Ovary (tissue), 9 donors: ENCODE results near the gene PBX4. TPM values are rescaled to one million over a fixed set of nuclear protein-coding genes. Genes with fewer than 3 reads are reported as not detected.

Source experiments
- DNase-seq, 5 donors: peaks; one replicate each; pipeline ENCODE4 v3.0.0-alpha.2; 2019 to 2020
- H3K27ac ChIP-seq, 2 donors: fragments of 200-600 bp; one replicate each; pipeline versions ENCODE4 v1.5.1 to v1.8.0; 2019 to 2022
- H3K27me3 ChIP-seq: fragments of 200-600 bp; one replicate; pipeline ENCODE4 v1.8.0; 2022
- H3K36me3 ChIP-seq: fragments of 200-600 bp; sonication (generic); one replicate; pipeline ENCODE4 v1.5.1; 2019
- H3K4me1 ChIP-seq: one replicate; pipeline ENCODE4 v1.8.1; 2013; ENCODE audit warnings: mild to moderate bottlenecking, moderate library complexity; ENCODE audit not compliant: insufficient read depth
- H3K4me3 ChIP-seq: fragments of 200-600 bp; sonication (generic); one replicate; pipeline ENCODE4 v1.5.1; 2017
- H3K9me3 ChIP-seq, 2 donors: fragments of 200-600 bp in 1 of 2; sonication (generic) in 1 of 2; one replicate each; pipeline versions ENCODE4 v1.5.1 to v1.8.1; 2013 to 2019; ENCODE audit warnings: mild to moderate bottlenecking in 1 of 2, moderate library complexity in 1 of 2
- EP300 ChIP-seq: sonication (generic); formaldehyde crosslinking; IDR thresholded peaks from one replicate; pipeline ENCODE4 v1.6.1; 2017; ENCODE audit warnings: antibody characterized with exemption
- POLR2A ChIP-seq: fragments of 450-650 bp; IDR thresholded peaks from one replicate; pipeline ENCODE4 v1.6.1; 2017; ENCODE audit warnings: antibody characterized with exemption, mild to moderate bottlenecking, moderate library complexity
- WGBS, 3 donors: extraction: QIAGEN DNeasy Blood & Tissue Kit in 1 of 3; methylation state at CpG; one replicate each; pipeline versions ENCODE4 v1.1.5 to v1.1.7; 2013 to 2017; 5-methylcytosine and 5-hydroxymethylcytosine counted together
- intact Hi-C, 4 donors: fragments of 100-400 bp; cut with DNase I; formaldehyde crosslinking; loops; one replicate each; pipeline versions ENCODE4 v1.11.0 to v1.15.1; 2022 to 2023
- polyA plus RNA-seq, 2 donors: library from polyadenylated mRNA; stranded (reverse); fragments of 200-250 nt in 1 of 2; fragments of 350-450 nt in 1 of 2; fragmentation: Illumina TruSeq in 1 of 2; extraction: RNeasy Lipid Tissue Mini Kit (QIAGEN cat#74804) in 1 of 2; gene quantifications; one replicate each; pipeline ENCODE4 v1.2.3, GENCODE V29; 2013 to 2014
- total RNA-seq, 7 donors: library from RNA; depleted of rRNA in 2 of 7; stranded (reverse); fragments of >200 nt in 2 of 7; fragmentation: NEBNext Ultra II Directional in 3 of 7; extraction: Animal tissue kit (Norgen Biotek cat#: 25700) in 3 of 7; gene quantifications; one replicate each; pipeline versions ENCODE4 v1.1.0 to v1.2.4, GENCODE V29; 2016 to 2023
- TF ChIP-seq, protein P1 (sequence below), 3 donors: fragments of 450-650 bp in 2 of 3; fragments of 200-600 bp in 1 of 3; IDR thresholded peaks; one replicate each; pipeline versions ENCODE4 v1.5.1 to v1.8.0; 2016 to 2022; ENCODE audit warnings: antibody characterized with exemption in 3 of 3, mild to moderate bottlenecking in 1 of 3
- donor health status: DM: no; HTN: no; CAD: no; lungs with moderate emphysema.
- donor health status: DM: no; HTN: no; CAD: no.
- donor health status: Bipolar disorder and iron deficiency.
- donor health status: DM: yes; HTN: yes; CAD: no.
- donor health status: DM: no; HTN: no; CAD: no.
- donor health status: DM: yes; HTN: yes; CAD: no.

The PBX4 gene
- total and polyA plus RNA-seq, 9 donors, result 0.73 to 4.4 (median 3.2) TPM

- Histone ChIP-seq H3K9me3 (no peaks in the 10 kb centered on the region), H3K27me3 (no peaks in the 10 kb centered on the region), H3K4me1 (peaks cover 7% of the 10 kb centered on the region), H3K4me3 (peak overlapping the region; percentile 9), H3K36me3 (no peaks in the 10 kb centered on the region), H3K27ac (no peak overlapping the region)
- TF ChIP-seq EP300, result no peak
- intact Hi-C loops, result no loop called here
- WGBS, 3 donors, result 12 to 17% (median 13%) methylated on average over 43 to 46 of the region's 46 CpGs
- peak; percentile 67 to 83 (median 80) for DNase-seq
Observed at GRCh38 chr19:19514215-19514657, 104.3 kb downstream of the PBX4 start.

- intact Hi-C loops, result no loop called here
Observed at GRCh38 chr19:19513682-19514081, 104.8 kb downstream of the PBX4 start.

More at GRCh38 chr19:19513682-19514081, 104.8 kb downstream of the PBX4 start:
- Histone ChIP-seq H3K36me3 (no peaks in the 10 kb centered on the region), H3K27me3 (no peaks in the 10 kb centered on the region), H3K4me3 (no peak overlapping the region), H3K4me1 (peaks cover 7% of the 10 kb centered on the region), H3K27ac (no peak overlapping the region), H3K9me3 (no peaks in the 10 kb centered on the region)
- peak in 1 of 5 donors; percentile 38 for DNase-seq
- 75 to 84% (median 83%) methylated on average over 17 of the region's 17 CpGs for WGBS, 3 donors
- TF ChIP-seq, protein P1, sequence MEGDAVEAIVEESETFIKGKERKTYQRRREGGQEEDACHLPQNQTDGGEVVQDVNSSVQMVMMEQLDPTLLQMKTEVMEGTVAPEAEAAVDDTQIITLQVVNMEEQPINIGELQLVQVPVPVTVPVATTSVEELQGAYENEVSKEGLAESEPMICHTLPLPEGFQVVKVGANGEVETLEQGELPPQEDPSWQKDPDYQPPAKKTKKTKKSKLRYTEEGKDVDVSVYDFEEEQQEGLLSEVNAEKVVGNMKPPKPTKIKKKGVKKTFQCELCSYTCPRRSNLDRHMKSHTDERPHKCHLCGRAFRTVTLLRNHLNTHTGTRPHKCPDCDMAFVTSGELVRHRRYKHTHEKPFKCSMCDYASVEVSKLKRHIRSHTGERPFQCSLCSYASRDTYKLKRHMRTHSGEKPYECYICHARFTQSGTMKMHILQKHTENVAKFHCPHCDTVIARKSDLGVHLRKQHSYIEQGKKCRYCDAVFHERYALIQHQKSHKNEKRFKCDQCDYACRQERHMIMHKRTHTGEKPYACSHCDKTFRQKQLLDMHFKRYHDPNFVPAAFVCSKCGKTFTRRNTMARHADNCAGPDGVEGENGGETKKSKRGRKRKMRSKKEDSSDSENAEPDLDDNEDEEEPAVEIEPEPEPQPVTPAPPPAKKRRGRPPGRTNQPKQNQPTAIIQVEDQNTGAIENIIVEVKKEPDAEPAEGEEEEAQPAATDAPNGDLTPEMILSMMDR (IDR thresholded peaks at IDR 0.05), result no peak
- TF ChIP-seq EP300 (no peak), POLR2A (no peak)

Other genes with a start within 250 kb of the PBX4 start
- gene GATAD2A, start 213.0 kb downstream of the PBX4 start, total RNA-seq, result 10 to 100 TPM; 10.7 to 83.0 (median 57.9) TPM
- 10 to 100 TPM; 13.7 to 18.9 TPM for gene GATAD2A, start 213.0 kb downstream of the PBX4 start, polyA plus RNA-seq
- 1 to 10 TPM in 3 of 7 donors, under 1 TPM in 4; 0.76 to 1.8 (median 0.95) TPM for gene TSSK6, start 103.1 kb downstream of the PBX4 start, total RNA-seq
- 1 to 10 TPM in 1 of 2 donors, not detected in 1; 2.5 TPM for gene TSSK6, start 103.1 kb downstream of the PBX4 start, polyA plus RNA-seq
- 100 to 1,000 TPM in 6 of 7 donors, 10 to 100 TPM in 1; 46.5 to 291 (median 212) TPM for gene NDUFA13, start 102.5 kb downstream of the PBX4 start, total RNA-seq
- gene NDUFA13, start 102.5 kb downstream of the PBX4 start, polyA plus RNA-seq, result 100 to 1,000 TPM in 1 of 2 donors, 10 to 100 TPM in 1; 33.5 to 202 TPM
- gene YJEFN3, start 89.8 kb downstream of the PBX4 start, total RNA-seq, result 1 to 10 TPM; 2.0 to 5.0 (median 3.5) TPM
- gene YJEFN3, start 89.8 kb downstream of the PBX4 start, polyA plus RNA-seq, result 1 to 10 TPM; 2.9 TPM
- 1 to 10 TPM in 4 of 7 donors, under 1 TPM in 3; 0.48 to 9.7 (median 1.1) TPM for gene CILP2, start 80.4 kb downstream of the PBX4 start, total RNA-seq
- gene CILP2, start 80.4 kb downstream of the PBX4 start, polyA plus RNA-seq, result 1 to 10 TPM in 1 of 2 donors, under 1 TPM in 1; 0.28 to 1.0 TPM
- 10 to 100 TPM in 1 of 7 donors, 1 to 10 TPM in 6; 4.5 to 17.0 (median 7.3) TPM for gene LPAR2, start 9.5 kb upstream of the PBX4 start, total RNA-seq
- gene LPAR2, start 9.5 kb upstream of the PBX4 start, polyA plus RNA-seq, result 1 to 10 TPM; 3.2 to 7.9 TPM
- gene GMIP, start 25.0 kb upstream of the PBX4 start, total RNA-seq, result 1 to 10 TPM; 3.9 to 6.9 (median 5.2) TPM
- 1 to 10 TPM; 3.3 to 3.8 TPM for gene GMIP, start 25.0 kb upstream of the PBX4 start, polyA plus RNA-seq
- gene ATP13A1, start 45.0 kb upstream of the PBX4 start, total RNA-seq, result 100 to 1,000 TPM in 2 of 7 donors, 10 to 100 TPM in 5; 46.7 to 407 (median 67.7) TPM
- gene ATP13A1, start 45.0 kb upstream of the PBX4 start, polyA plus RNA-seq, result 10 to 100 TPM; 24.9 to 40.9 TPM
- 10 to 100 TPM in 1 of 7 donors, 1 to 10 TPM in 6; 2.9 to 12.6 (median 5.6) TPM for gene ZNF101, start 50.2 kb upstream of the PBX4 start, total RNA-seq
- 10 to 100 TPM in 1 of 2 donors, 1 to 10 TPM in 1; 4.2 to 10.4 TPM for gene ZNF101, start 50.2 kb upstream of the PBX4 start, polyA plus RNA-seq
- gene ZNF14, start 114.4 kb upstream of the PBX4 start, total RNA-seq, result 10 to 100 TPM in 6 of 7 donors, 1 to 10 TPM in 1; 9.0 to 19.9 (median 12.6) TPM
- gene ZNF14, start 114.4 kb upstream of the PBX4 start, polyA plus RNA-seq, result 1 to 10 TPM; 6.3 to 9.5 TPM
- 10 to 100 TPM; 23.9 to 46.1 (median 29.6) TPM for gene ZNF506, start 203.1 kb upstream of the PBX4 start, total RNA-seq
- 10 to 100 TPM; 10.3 to 20.3 TPM for gene ZNF506, start 203.1 kb upstream of the PBX4 start, polyA plus RNA-seq
- 10 to 100 TPM in 6 of 7 donors, 1 to 10 TPM in 1; 9.1 to 20.3 (median 15.1) TPM for gene ZNF253, start 247.2 kb upstream of the PBX4 start, total RNA-seq
- gene ZNF253, start 247.2 kb upstream of the PBX4 start, polyA plus RNA-seq, result 10 to 100 TPM; 12.7 to 16.8 TPM